Measurements from ENCODE around the gene ZNF750. TPM values are rescaled to one million over a fixed set of nuclear protein-coding genes. Genes with fewer than 3 reads are reported as not detected.

The ZNF750 gene
- total and polyA plus RNA-seq, 2 experiments from 2014 or later: 0.13 to 0.17 TPM

GRCh38 chr17:82888583-82889495 is 49.0 kb upstream of the ZNF750 start:
- Histone ChIP-seq H3F3A (replicated peaks; ENCODE audit: low read depth) (0 out of 2 replicates have a peak, but pooled peaks cover 4% of the 10 kb centered on the region), H3K4me1 (ENCODE audit: insufficient read depth) (no peaks in the 10 kb centered on the region), H3K4me2 (0 out of 2 replicates have a peak overlapping the region, but pooled peaks have one; percentile 38), H3K79me2 (replicated peaks; ENCODE audit: insufficient read depth) (peaks cover 24% of the 10 kb centered on the region), H2AFZ (no peak overlapping the region), H3K36me3 (ENCODE audit: insufficient read depth) (no peaks in the 10 kb centered on the region), H3K4me3 (no peak overlapping the region), H3K27me3 (ENCODE audit: insufficient read depth) (no peaks in the 10 kb centered on the region), H4K20me1 (replicated peaks; ENCODE audit: insufficient read depth) (peaks cover 7% of the 10 kb centered on the region), H3K9me2 (ENCODE audit: insufficient read depth) (no peaks in the 10 kb centered on the region), H3K27ac (ENCODE audit: low read depth) (peak overlapping the region; percentile 59; the same call in 1 of the 2 replicates)
- Mint-ChIP-seq H3K27me3 (ENCODE audit: insufficient read depth, low read depth, poor library complexity) (no peaks in the 10 kb centered on the region), H3K4me3 (no peak overlapping the region), H3K27ac (peak overlapping the region; percentile 82), H3K4me1 (peaks cover 35% of the 10 kb centered on the region), H3K9me3 (no peaks in the 10 kb centered on the region), H3K36me3 (ENCODE audit: low read depth) (peaks cover 30% of the 10 kb centered on the region)
- ATAC-seq: peak; percentile 20
- no peak for DNase-seq (ENCODE audit: low spot score)
- TF ChIP-seq REST (IDR thresholded peaks at IDR 0.05; ENCODE audit: unreplicated experiment): no peak
- TF ChIP-seq POLR2AphosphoS5 (IDR thresholded peaks at IDR 0.05; ENCODE audit: low read depth): no peak
- no peak for TF ChIP-seq EZH2 (IDR thresholded peaks at IDR 0.05; ENCODE audit: low read depth, unreplicated experiment)
- TF ChIP-seq NANOG (IDR thresholded peaks at IDR 0.05; ENCODE audit: borderline replicate concordance): no peak
- no peak for TF ChIP-seq CTCF (conservative IDR thresholded peaks at IDR 0.05; ENCODE audit: low read depth in 2 of 2)
- no peak for TF ChIP-seq STAT1 (IDR thresholded peaks at IDR 0.05; ENCODE audit: unreplicated experiment)
- TF ChIP-seq ZNF331 (CRISPR knock-in tag; IDR thresholded peaks at IDR 0.05; ENCODE audit: low read depth): no peak
- TF ChIP-seq EZH2phosphoT487 (IDR thresholded peaks at IDR 0.05; ENCODE audit: unreplicated experiment): no peak
- no peak for TF ChIP-seq JUNB (IDR thresholded peaks at IDR 0.05; ENCODE audit: unreplicated experiment)
- TF ChIP-seq ZNF114 (CRISPR knock-in tag; IDR thresholded peaks at IDR 0.05): no peak
- TF ChIP-seq ETS1 (IDR thresholded peaks at IDR 0.05): no peak
- no peak for TF ChIP-seq CREB1 (CRISPR knock-in tag; IDR thresholded peaks at IDR 0.05; ENCODE audit: low read depth)
- no peak for TF ChIP-seq ZNF462 (CRISPR knock-in tag; IDR thresholded peaks at IDR 0.05)

Data from GM23338 (cell line).